Bronchial epithelial cell (primary cell): ENCODE results near the gene USH1C. TPM values are rescaled to one million over a fixed set of nuclear protein-coding genes. Genes with fewer than 3 reads are reported as not detected.

ENCODE experiments used
- DNase-seq: peaks from one replicate; pipeline ENCODE4 v3.0.0-alpha.2; 2010; ENCODE audit warnings: low read depth
- FAIRE-seq: peaks from 2 replicates; lab custom pipeline; 2011; peaks lifted over from hg19 to GRCh38; lab: Jason Lieb, UNC
- H3K27me3 ChIP-seq: 2 replicates; pipeline ENCODE4 v1.5.1; 2011; ENCODE audit warnings: low read length; ENCODE audit not compliant: control insufficient read depth, insufficient read depth
- H3K36me3 ChIP-seq: 2 replicates; pipeline ENCODE4 v1.5.1; 2011; ENCODE audit warnings: low read length; ENCODE audit not compliant: control insufficient read depth, insufficient read depth
- H3K4me3 ChIP-seq: 2 replicates; pipeline ENCODE4 v1.5.1; 2011; ENCODE audit warnings: mild to moderate bottlenecking, low read depth, low read length, control low read depth
- total RNA-seq: library from RNA; depleted of rRNA; stranded (reverse); fragments of >200 nt; gene quantifications from 2 replicates; pipeline ENCODE4 v1.2.1, GENCODE V29; 2014
- TF ChIP-seq, protein P1 (sequence below): IDR thresholded peaks from 2 replicates; pipeline ENCODE4 v1.5.1; 2011; ENCODE audit warnings: mild to moderate bottlenecking, moderate library complexity, low read length, control low read depth, inconsistent platforms; ENCODE audit not compliant: insufficient read depth, severe bottlenecking

Gene USH1C
- total RNA-seq, 1 donor from 2014 or later = not detected

DNA sequence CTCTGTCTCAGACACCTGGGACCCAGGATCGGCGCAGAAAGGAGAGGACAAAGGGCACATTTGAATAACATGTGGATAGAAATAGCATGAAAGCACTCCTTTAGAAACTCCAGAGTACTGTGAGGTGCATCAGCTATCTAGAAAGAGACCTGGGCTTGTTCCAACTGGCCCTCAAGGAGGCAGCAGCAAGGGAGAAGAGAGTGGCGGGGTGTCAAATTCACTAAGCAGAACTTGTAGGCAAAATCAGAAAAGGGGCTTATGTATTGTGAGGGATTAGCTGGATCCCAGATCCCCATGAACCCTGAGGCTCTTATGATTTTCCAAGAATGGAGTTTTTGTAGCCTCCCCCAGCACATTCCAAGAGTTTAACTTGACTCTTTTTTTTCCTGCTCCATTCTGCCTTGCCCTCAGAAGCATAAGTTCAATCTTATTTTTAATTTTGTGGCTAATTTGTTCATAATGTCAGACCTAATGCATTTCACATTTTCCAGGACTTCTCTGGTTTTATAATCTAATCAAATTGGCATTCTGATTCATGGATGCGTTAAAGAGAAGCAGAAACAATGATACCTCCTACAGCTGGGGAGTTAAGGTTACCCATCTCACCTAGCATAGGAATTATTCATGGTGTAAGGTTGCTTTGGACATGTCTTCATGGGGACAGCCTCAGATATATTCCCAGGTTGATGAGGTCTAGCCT, 33.6 kb downstream of the USH1C start:
- TF ChIP-seq, protein P1, sequence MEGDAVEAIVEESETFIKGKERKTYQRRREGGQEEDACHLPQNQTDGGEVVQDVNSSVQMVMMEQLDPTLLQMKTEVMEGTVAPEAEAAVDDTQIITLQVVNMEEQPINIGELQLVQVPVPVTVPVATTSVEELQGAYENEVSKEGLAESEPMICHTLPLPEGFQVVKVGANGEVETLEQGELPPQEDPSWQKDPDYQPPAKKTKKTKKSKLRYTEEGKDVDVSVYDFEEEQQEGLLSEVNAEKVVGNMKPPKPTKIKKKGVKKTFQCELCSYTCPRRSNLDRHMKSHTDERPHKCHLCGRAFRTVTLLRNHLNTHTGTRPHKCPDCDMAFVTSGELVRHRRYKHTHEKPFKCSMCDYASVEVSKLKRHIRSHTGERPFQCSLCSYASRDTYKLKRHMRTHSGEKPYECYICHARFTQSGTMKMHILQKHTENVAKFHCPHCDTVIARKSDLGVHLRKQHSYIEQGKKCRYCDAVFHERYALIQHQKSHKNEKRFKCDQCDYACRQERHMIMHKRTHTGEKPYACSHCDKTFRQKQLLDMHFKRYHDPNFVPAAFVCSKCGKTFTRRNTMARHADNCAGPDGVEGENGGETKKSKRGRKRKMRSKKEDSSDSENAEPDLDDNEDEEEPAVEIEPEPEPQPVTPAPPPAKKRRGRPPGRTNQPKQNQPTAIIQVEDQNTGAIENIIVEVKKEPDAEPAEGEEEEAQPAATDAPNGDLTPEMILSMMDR = no peak
- DNase-seq (peak; percentile 34), FAIRE-seq (no peak)
- Histone ChIP-seq H3K27me3 (peaks cover 4% of the 10 kb centered on the region), H3K4me3 (no peak overlapping the region), H3K36me3 (no peaks in the 10 kb centered on the region)

DNA sequence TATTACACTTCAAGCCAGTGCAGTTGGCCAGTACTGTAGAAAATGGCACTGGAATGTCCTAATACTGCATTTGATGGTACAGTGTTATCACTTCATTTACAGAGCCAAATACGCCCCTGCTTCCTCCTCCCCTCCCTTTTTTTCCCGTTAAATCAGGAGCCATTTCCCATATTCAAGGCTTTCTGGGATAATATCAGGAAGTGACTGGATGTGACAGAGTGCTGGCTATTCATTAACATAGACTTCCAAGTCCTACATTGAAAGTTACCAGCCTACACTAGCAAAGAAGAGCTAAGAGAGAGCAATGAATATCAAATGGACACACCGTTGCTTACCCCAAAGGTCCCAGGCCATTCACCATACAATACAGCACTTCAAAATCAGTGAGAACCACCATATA, 35.4 kb downstream of the USH1C start:
- TF ChIP-seq, protein P1 = no peak
- FAIRE-seq = no peak
- no peak overlapping the region for H3K4me3 ChIP-seq
- no peak for DNase-seq
- peaks cover 4% of the 10 kb centered on the region for H3K27me3 ChIP-seq
- no peaks in the 10 kb centered on the region for H3K36me3 ChIP-seq

DNA sequence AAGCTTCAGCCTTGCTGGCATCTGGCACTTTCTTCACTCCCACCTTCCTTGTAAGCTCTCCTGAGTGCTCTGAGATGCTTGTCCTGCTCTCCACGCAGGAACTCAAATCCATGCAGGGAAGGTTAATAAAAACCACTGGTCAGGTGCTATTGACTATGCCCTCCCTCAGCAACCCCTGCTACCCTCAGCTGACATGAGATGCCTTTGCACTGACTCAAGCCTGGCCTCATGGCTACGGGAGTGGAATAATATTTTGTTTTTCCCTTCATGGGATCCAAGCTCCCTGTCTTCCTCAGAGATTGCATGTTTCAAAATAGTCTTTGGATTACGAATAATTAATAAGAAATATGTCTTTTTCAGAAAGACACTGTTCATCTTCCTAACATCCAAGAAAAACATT, 35.9 kb downstream of the USH1C start:
- Histone ChIP-seq H3K27me3 (peaks cover 4% of the 10 kb centered on the region), H3K36me3 (no peaks in the 10 kb centered on the region), H3K4me3 (no peak overlapping the region)
- no peak for DNase-seq
- TF ChIP-seq, protein P1 = no peak
- no peak for FAIRE-seq

DNA sequence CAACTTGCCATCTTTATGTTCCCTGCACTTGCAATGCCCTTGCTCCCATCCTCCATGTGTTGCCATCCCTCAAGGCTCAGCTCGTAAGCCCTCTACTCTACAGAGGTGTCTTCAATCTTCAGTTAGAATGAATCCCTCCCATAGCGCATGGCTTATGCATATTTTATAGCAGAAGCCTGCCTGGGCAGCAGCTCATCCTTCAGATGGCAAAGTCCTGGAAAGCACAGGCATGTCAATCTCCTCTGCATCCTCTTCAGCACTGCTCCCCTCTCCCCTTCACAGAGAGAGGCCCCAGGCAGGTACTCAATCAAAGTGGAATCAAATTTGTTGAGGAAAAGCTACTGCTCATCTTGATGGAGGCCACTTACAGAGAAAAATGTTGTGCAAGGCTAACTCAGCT, 36.4 kb downstream of the USH1C start:
- TF ChIP-seq, protein P1 = no peak
- H3K36me3 ChIP-seq = no peaks in the 10 kb centered on the region
- peaks cover 4% of the 10 kb centered on the region for H3K27me3 ChIP-seq
- DNase-seq (no peak), FAIRE-seq (no peak)
- H3K4me3 ChIP-seq = no peak overlapping the region

DNA sequence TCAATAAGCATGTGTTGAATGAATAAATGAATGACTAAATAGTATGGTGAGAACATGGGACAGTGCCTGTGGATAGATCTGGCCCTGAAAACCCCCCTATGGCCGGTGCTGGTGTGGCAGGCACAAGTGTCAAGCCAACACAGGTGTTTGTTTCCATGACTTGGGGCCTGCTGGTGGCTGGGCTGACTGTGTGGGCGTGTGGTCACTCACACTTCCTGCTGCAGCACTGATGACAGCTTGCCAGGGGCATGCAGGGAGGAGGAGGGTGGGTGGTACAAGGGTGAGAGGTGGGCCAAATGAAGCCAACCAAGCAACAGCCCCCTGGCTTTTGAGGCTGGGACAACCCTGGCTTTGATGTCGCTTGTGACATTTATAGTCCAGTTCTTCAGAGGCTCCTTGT, 37.3 kb downstream of the USH1C start:
- TF ChIP-seq, protein P1 = no peak
- peaks cover 4% of the 10 kb centered on the region for H3K27me3 ChIP-seq
- FAIRE-seq = no peak
- DNase-seq = no peak
- no peaks in the 10 kb centered on the region for H3K36me3 ChIP-seq
- H3K4me3 ChIP-seq = no peak overlapping the region

DNA sequence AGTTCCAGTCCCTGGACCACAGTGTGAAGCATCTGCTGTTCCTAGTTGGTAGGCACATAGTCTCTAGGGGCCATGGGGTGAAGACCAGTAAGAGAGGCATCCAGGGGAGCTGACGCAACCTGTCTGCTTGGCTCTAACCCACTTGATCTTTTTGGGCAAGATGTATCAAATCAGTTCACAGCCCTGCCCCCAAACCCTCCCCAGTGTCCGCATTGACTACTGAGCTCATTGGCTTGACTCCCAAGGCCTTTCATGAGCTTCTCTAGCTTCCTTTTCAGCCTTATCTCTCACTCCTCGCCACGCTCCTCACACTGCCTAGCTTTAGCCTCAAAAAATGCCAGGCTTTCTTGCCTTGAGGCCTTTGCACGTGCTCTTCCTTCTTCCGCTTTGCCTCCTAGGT, 37.9 kb downstream of the USH1C start:
- H3K36me3 ChIP-seq = no peaks in the 10 kb centered on the region
- DNase-seq = no peak
- H3K27me3 ChIP-seq = peaks cover 4% of the 10 kb centered on the region
- TF ChIP-seq, protein P1 = no peak
- peak; percentile 36 for FAIRE-seq
- no peak overlapping the region for H3K4me3 ChIP-seq
